A172 (cell line): ENCODE results near the gene AKAP8L. TPM values are rescaled to one million over a fixed set of nuclear protein-coding genes. Genes with fewer than 3 reads are reported as not detected.
"Not testable (repeated sequence)": the region's sequence is repeated elsewhere in the genome, so short reads cannot be mapped to it uniquely, and the experiment has no call there.

Experiments used
- DNase-seq: peaks from one replicate; pipeline ENCODE4 v3.0.0-alpha.2; 2015; ENCODE audit warnings: low spot score
- total RNA-seq: library from RNA; depleted of rRNA; stranded (reverse); fragments of >200 nt; shearing (Covaris generic); gene quantifications from 2 replicates; pipeline ENCODE4 v1.2.3, GENCODE V29; 2014

AKAP8L gene
- total RNA-seq, 1 experiment from 2014 or later, result 53.2 TPM

DNA sequence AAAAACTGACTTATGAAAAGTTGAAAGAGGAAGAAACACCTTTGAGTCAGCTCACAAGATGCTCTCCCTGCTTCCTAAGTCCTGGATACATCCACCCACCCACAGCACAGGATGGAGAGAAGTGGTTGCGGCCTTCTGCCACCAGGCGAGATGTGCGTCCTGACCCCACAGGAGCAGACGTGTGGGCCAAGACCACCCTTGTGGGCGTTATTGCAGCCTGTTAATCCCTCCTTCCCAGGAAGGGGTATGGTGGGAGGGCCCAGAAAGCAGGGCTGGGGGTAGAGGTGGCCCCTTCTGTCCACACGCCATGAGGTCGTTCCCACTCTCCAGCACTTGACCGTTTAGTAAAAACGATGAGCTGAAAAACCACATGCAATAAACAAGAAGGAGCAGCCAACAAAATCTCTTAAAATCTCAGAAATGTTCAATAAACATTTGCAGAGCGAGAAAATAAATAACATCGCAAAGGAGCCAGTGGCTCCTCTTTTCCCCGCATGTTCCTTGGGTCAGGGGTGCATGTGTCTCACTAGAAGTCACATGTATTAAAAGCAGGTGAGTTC, 2.4 kb upstream of the AKAP8L start:
- DNase-seq, result no peak

DNA sequence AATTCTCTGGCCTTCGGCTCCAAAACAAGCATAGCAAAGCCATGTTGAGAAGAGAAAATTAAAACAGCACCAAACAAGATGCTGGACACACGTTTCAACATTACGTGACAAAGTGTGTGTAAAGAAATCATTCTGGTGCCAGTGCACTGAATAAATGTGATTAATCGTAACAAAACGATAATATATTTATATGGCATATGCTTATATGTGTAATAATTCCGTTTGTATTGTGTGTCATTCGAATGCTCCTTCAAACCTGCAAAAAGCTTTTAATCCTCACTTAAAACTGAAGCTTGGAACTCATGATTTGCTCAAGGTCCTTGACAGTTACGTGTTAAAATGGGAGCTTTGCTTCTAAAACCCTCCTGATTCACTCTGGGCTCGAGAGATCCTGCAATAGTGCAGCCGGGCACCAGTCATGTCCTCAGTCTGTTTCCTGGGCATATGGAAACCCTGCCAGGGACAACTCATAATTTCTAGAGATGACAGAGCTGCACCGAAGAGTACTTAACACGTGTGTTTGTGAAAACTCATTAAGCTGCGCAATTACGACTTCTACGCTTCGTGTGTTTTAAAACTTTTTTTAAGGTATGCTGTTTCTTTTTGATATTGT, 731 bp upstream of the AKAP8L start:
- DNase-seq, result peak; percentile 13

DNA sequence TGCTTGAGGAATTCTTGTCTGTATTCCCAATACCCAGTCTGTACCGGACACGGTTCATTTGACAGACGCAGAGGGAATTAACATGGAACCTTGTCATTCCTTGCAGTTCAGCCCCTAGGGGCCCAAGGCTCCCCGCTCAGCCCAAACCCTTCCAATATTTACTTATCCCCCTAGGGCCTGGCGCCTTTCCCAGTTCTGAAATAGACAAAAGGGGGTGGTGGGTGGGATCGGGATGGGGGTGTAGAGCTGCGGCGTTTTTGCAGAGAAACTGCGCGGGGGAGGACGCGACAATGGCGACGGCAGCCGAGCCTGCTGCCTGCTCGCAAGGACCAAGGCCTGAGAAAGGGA, 583 bp downstream of the AKAP8L start:
- peak; percentile 4 for DNase-seq

DNA sequence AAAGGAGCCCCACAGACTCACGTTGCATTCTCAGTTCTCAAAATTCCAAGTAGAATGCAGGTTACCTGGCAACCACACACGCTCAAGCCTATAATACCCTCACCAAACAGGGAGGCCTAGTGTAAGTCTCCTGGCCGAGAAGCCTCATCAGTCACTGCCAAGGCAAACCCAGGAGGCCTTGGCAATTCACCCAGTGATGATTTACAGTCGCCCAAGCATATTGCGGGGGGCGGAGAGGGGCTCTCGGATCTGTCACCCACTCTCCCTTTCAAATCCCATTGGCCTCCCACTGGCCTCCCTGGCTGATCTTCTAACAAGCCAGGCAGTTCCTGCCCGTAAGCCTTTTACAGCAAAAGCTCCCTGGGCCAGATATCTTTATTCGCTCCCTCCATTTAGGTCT, 1.1 kb downstream of the AKAP8L start:
- peak; percentile 7 for DNase-seq

DNA sequence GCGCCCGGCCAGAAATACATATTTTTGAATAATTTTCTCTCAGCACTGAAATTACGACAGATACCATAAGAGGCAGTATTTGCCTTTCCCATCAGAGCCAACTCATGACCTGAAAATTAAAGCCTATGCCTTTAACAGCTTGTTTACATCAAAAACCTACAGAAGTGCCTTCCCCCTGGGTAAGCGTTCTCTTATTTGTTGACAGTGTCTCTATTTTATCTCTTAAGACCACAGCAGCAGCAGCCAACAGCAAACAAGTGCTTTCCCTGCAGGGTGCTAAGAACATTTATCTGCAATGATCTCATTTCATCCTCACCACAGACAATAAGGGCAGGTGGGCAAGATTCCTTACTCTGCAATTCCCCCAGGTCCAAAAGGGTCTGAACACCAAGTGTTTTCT, 6.0 kb downstream of the AKAP8L start:
- DNase-seq, result no peak

DNA sequence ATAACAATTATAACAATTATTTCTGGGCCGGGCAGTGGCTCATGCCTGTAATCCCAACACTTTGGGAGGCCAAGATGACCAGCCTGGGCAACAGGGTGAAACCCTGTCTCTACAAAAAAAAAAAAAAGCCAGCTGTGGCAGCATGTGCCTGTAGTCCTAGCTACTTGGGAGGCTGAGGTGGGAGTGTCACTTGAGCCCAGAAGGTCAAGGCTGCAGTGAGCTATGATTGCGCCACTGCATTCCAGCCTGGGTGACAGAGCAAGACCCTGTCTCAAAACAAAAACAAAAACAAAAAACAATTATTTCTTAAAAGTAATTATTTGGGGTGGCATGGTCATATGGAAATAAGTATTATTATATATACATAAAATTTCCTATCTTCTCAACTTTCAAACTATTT, 7.4 kb downstream of the AKAP8L start:
- not testable (repeated sequence) for DNase-seq

DNA sequence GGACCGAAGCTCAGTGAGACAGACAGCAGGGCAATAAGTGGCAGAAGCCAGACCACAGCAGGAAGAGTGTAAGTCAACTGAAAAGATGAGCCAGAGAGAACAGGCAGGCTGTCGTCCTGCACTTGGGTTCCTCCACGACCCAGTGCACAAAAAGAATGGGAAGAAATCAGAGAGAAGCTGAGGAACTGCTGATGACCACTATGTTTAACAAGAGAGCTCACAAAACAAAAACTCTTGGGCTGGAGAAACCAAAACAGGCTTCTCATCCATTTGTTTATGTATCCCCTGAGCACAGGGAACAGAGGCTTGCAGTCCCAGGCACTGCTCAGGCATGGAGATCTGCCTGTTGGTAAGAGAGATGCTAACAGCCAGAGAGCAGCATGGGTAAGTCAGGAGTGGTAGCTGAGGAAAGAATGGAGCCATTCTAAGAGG, 14.0 kb downstream of the AKAP8L start:
- DNase-seq, result no peak

DNA sequence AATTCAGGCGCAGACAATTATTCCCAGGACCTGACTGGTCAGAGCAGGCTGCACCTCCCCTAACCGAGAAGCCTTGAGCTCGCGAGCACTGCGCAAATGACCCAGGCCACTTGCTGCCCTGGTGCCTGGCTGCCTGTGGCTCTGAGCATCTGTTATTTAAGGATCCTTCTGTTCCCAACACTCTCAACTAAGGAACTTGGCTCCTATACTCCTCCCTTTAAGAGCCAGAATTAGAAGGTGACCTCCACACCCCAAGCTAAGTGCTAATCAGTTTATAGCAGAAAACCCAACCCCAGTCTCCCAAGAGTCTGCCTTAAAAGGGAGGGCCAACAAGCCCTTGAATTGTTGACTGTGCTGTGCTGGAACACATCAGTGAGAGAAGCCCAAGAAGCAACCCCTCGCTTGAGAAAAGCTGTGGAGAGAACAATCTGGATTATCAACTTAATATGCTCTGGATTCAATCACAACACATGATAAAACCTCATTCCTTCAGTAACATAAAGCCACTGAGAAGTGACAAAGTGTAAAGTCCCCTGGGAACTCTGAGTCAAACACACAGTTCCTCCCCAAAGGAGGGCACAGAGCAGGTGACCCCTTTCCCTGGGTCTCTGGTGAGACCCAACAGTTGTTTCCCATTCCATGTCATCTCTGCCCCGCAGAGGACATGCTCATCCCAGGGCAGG, 14.6 kb downstream of the AKAP8L start:
- DNase-seq, result no peak

DNA sequence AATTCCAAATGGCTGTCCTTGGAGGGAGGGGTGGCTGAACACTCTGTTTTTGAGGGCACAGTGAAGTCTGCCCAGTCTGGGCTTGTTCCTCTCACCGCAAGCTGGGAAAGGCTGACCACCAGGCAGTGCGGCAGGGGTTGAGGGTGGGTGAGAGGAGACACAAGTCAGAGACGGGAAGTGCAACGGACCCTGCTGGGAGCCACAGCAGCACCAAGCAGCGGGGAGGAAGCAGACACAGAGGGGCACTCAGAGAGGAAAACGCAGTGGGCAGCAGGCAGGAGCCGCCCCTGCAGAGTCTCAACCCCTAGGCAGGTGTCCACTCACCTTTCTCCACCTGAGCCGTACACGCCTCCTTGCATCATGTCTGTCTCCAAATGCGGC, 15.6 kb downstream of the AKAP8L start:
- DNase-seq, result no peak

DNA sequence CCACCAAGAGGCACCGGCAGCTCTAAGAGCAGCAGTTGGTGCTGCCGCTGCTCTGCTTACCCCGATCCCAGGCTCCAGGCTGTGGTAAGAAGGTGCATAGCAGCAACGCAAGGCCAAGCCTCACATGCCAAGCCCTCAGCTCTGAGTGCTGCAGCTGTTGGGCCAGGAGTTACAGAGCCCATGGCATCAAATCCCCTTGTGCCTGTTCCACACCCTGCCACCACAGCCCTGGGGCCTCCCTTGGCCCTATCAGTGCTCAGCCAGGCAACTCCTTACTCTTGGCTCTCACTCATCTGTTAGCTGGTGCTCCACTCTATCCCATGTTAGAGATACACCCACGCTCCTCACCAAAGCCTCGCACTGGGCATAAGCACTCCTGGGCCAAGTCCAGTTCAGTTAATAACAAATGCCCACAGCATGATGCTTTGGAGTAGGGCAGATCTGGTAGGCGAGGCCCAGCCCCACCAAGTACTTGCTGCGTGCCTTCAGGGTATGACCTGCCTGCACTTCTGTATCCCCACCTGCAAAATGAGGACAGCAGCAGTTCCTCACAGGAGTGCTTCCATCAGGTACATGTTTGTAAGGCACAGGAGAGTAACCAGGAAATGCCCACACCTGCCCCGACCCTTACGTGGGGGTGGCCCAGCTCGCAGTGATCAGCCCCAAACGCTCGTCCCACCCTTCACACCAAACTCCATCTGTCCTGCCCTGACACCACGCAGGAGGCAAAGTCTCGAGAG, 16.2 kb downstream of the AKAP8L start:
- no peak for DNase-seq

DNA sequence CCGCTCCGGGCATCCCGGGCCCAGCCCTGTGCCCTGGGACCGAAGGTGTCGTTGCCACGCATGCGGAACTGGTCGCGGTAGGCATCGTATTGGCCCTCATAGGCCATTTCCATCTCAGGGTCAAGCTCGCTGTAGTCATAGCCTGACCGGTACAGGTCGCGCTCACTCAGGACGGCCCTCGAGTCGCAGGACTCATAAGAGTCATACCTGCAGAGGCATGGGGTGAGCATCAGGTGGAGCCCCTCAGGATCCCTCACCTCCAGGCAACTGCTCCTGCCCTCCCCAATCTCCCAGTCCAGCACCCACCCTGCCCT, 17.4 kb downstream of the AKAP8L start:
- no peak for DNase-seq

DNA sequence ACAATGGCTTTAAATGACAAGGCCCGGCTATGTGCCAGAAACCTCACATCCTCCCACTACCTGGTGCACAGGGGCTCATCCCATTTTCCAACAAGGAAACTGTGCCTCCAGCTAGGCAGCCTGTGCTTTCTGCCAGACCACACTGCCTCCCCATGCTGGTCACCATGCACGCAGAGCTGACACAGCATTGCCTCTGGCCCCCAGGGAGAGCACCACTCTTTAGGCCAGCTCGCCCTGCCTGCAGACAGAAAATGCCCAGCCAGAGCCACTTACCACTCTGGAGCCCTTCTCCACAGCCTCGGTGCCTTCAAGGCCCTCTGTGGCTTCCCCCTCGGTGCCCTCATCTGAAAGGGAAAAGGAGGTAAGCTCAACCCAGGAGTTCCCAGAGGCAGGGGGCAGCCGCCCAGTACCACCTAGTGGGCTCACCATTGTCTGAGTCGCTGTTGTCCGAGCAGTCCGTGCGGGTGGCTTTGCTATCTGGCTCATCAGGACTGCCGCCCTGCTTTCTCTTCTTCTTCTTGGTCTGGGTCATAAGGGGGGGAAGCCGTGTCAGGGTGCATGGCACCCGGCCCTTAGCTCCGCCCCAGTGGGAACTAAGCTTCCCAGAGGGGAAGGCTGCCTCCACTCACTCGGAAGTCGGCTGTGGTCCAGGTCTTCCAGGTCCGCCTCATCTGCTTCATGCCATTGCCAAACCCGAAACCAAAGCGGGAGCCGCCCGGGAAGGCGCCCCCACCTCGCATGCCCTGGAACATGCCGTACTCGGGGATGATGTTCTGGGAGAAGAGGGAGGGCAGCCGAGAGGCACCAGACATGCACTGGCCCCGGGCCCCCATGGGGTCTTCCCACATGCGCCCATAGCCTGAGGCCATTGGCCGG, 18.0 kb downstream of the AKAP8L start:
- DNase-seq, result no peak

DNA sequence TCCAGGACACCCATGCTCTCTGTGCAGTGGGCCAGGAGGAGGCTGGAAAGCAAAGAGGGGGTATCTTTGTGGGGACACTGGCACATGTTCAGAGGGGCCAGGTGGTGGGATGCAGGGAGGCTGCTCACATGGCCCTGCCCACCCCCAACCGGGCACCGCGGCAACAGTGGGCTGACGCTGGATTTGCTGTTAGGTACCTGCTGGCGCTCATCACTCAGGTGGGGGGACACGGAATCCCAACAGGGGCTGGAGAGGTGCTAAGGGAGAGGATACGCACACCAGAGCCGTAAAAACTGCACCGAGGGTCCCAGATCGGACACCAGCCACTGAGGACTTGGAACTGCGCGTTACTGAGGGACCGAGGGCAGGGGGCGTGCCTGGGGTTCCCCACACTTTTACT, 19.2 kb downstream of the AKAP8L start:
- DNase-seq, result no peak

DNA sequence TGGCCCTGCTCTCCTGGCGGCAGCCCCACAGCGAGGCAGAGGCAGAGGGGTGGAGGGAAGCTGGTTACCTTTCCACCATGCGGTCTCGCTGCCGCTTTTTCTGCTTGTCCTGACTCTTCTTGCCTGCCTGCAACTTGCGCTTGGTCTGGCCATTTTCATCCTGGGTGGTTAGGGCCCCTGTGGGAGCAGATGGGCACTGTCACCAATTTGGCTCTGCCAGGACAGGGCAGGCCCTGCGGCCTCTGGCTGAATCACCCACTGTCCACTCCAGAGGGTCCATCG, 19.6 kb downstream of the AKAP8L start:
- no peak for DNase-seq

DNA sequence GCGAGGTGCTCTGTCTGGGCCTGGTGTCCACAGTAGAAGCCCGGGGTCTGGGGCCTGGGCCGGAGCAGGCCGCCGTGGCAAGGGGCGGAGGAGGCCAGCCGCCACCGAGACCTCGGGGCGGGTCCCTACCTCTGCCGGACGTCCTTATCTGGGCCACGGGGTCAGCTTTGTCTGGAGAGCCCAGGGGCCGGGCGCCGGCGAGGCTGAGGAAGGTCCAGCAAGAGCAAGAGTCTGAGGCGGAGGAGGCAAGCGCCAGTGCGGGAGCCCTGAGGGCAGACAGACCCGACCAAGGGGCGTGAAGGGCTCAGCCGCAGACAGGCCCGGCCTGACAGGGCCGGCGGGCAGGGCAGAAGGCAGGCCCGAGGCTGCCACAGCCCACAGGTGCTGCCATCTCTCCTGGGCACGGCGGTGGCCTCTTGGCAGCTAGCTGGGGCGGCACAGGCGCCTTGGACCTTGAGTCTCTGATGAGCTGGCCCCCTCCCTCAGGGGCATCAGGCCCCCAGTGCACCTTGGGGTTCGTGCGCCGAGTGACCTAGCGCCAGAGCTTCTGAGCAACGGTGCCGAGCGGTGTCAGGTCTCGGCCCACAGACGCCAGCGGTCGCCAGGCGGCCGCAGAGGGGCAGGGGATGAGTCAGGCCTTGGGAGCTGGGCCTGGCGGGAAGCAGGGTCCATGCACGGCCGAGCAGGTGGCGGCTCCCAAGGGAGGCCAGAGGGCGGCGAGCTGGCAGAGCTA, 20.1 kb downstream of the AKAP8L start:
- no peak for DNase-seq

DNA sequence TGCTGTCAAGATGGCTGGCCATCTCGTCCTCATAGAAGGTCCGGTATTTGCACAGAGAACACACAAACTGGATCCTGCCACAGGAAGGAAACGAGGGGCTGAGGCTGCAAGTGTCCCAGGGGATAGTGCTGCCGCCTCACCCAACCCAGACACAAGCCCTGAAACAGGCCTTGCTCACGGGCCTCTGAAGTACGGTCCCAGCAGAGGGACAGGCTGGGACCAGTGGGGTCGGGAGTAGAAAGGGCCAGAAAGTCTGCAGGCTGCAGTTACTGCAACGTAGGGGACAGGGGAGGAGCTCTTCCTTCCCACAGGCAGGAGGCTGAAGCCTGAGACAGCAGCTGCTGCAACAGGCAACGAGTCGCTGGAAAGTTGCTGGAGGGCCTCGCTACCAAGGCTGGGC, 21.0 kb downstream of the AKAP8L start:
- no peak for DNase-seq

DNA sequence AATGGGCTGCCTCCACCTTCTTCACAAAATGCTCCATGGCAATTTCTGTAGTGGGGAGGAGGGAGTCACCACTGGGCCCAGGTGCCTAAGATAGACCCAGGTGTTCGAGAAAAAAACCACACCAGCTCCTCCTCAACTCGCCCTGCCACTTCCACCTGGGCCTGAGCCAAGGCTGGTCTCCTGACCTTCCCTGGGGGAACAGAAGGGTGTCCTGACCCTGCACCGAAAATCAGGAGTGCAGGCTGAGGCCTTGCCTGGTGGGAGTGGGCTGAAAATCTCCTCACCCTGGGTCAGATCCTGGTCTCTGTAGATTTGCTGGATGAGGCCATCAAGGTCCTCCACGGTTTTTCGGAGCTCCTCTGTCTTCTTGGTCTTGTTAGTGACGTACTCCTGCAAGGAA, 21.6 kb downstream of the AKAP8L start:
- no peak for DNase-seq

DNA sequence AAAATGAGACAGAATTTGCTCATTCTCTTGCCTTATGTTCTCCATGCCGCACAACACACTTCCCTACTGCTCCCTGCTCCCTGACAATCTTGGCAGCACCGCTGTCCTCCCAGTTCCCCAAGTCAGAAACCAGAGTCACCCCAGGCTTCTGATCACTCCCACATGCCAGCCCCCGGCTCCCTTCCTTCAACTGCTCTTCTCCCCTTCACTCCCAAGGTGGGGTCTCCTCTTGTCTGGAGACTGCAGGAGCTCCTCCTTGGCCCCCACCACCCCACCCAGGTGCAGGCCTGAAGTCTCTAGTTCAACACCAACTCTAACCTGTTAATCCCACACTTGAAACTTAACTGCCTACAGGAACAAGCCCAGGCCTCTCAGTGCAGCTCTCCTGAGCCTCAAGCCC, 22.4 kb downstream of the AKAP8L start:
- DNase-seq, result no peak

DNA sequence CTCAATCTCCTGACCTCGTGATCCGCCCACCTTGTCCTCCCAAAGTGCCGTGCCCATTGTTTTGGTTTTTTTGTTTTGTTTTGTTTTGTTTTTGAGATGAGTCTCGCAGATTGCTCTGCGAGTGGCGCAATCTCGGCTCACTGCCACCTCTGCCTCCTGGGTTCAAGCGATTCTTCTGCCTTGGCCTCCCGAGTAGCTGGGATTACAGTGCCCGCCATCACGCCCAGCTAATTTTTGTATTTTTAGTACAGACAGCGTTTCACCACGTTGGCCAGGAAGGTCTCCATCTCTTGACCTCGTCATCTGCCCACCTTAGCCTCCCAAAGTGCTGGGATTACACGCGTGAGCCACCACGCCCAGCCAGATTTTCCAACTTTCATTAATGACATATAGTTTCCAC, 23.5 kb downstream of the AKAP8L start:
- not testable (repeated sequence) for DNase-seq

DNA sequence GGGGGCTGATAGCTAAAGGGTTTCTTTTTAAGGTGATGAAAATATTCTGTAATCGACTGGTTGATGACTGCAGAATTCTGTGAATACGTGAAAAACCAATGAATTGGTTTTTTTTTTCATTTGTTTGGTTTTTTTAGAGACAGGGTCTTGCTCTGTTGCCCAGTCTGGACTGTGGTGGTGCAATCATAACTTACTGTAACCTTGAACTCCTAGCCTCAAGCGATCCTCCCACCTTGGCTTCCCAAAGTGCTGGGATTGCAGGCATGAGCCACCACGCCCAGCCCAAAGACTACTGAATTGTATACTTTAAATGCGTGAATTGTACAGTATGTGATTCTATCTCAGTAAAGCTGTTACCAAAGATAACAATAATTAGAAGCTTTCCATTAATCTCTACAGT, 24.4 kb downstream of the AKAP8L start:
- no peak for DNase-seq

DNA sequence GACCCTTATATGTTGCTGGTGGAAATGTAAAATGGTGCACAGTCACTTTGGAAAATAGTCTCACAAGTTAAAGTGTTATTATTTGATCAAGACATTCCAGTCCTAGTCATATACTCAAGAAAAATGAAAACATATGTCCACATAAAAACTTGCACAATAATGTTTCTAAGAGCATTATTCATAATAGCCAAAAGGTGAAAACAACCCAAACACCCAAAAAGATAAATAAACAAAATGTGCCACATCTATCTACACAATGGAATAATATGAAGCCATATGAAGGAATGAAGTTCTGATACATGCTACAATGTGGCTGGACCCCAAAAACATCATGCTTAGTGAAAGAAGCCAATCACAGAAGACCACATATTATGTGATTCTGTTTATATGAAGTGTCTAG, 24.8 kb downstream of the AKAP8L start:
- no peak for DNase-seq

DNA sequence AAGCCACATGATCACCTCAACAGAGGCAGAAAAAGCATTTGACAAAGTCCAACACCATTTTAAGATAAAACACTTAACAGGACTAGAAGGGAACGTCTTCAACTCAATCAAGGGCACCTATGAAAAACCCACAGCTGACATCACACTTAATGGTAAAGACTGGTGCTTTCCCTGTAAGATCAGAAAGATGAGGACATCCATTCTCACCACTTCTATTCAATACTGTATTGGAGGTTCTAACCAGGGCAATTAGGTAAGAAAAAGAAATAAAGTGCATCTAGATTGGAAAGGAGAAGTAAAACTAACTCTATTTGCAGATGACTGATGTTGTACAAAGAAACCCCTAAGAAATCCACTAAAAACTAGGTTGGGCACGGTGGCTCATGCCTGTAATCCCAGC, 28.0 kb downstream of the AKAP8L start:
- no peak for DNase-seq
